MG63 (cell line): ENCODE results near the gene ACOX2. TPM values are rescaled to one million over a fixed set of nuclear protein-coding genes. Genes with fewer than 3 reads are reported as not detected.

Experiments
- DNase-seq: peaks from one replicate; pipeline ENCODE4 v3.0.0-alpha.2; 2020
- H3K27me3 ChIP-seq: fragments of 250-450 bp; sonication (Bioruptor Pico); 2 replicates; pipeline ENCODE4 v1.5.1; 2020; ENCODE audit warnings: mild to moderate bottlenecking, moderate library complexity
- H3K36me3 ChIP-seq: fragments of 250-450 bp; sonication (Bioruptor Pico); 2 replicates; pipeline ENCODE4 v1.5.1; 2020; ENCODE audit warnings: mild to moderate bottlenecking, moderate library complexity
- H3K4me3 ChIP-seq: fragments of 250-450 bp; sonication (Bioruptor Pico); 2 replicates; pipeline ENCODE4 v1.5.1; 2020; ENCODE audit warnings: mild to moderate bottlenecking, moderate library complexity
- H3K9me3 ChIP-seq: fragments of 250-450 bp; sonication (Bioruptor Pico); 2 replicates; pipeline ENCODE4 v1.5.1; 2020; ENCODE audit warnings: mild to moderate bottlenecking, moderate library complexity
- total RNA-seq: library from RNA; depleted of rRNA; stranded (reverse); fragments of >200 nt; shearing (Covaris generic); gene quantifications from 2 replicates; pipeline ENCODE4 v1.2.3, GENCODE V29; 2014; ENCODE audit warnings: low replicate concordance

ACOX2 gene
- total RNA-seq, 1 experiment from 2014 or later = 23.4 TPM

DNA sequence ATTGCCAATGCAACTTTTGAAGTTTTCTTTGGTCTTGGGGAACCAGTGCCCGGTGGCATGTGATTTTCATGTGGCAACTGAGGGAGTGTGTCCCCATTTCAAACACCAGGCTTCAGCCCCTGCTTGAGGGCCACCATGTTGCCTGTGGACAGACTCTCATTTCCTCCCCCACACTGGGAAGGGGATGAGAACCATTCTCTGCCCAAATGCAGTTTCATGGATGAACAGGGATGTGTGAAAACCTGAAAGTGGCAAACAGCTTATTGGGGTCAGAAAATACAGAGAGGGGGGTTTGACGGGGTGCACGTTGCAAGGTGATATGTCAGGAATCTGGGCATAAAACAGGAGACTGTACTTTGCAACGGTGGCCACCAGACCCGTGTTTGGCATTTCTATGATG lies 33.9 kb upstream of the ACOX2 start:
- H3K9me3 ChIP-seq = no peaks in the 10 kb centered on the region
- no peak for DNase-seq
- H3K27me3 ChIP-seq = no peaks in the 10 kb centered on the region
- H3K36me3 ChIP-seq = peaks cover 44% of the 10 kb centered on the region
- no peak overlapping the region for H3K4me3 ChIP-seq

DNA sequence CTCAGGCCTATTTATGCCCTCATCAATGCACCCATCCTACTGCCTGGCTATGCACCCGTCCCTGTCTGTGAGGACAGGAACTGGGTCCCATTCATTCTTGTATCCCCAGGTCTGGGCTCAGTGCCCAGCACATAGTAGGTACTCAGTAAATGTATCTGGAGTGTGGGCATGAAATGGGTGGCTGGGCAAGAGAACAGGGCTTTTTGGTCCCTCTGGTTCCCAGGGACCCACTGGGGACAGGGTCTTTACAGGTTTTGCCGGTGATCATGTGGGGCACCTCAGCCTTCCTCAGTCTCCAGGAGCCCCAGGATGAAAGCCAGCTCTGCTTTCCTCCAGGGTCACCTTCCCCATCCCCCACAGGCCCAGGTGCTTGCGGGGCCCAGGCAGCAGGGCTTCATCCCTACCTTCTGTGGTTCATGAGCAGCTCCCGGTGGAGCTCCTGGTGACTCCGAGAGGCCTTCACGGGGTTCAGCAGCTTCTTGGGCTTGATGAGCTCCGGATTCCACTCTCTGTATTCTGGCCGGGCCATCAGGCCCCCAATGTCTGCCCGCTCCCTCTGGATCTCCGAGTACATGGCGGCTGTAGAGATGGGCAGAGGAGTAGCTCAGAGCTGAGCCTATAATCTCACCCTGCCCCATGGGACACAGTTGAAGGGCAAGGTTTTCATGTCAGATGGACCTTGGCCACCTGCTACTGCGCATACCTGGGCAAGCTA lies 32.5 kb upstream of the ACOX2 start:
- no peak overlapping the region for H3K4me3 ChIP-seq
- no peaks in the 10 kb centered on the region for H3K27me3 ChIP-seq
- no peaks in the 10 kb centered on the region for H3K9me3 ChIP-seq
- H3K36me3 ChIP-seq = peaks cover 41% of the 10 kb centered on the region
- DNase-seq = no peak

DNA sequence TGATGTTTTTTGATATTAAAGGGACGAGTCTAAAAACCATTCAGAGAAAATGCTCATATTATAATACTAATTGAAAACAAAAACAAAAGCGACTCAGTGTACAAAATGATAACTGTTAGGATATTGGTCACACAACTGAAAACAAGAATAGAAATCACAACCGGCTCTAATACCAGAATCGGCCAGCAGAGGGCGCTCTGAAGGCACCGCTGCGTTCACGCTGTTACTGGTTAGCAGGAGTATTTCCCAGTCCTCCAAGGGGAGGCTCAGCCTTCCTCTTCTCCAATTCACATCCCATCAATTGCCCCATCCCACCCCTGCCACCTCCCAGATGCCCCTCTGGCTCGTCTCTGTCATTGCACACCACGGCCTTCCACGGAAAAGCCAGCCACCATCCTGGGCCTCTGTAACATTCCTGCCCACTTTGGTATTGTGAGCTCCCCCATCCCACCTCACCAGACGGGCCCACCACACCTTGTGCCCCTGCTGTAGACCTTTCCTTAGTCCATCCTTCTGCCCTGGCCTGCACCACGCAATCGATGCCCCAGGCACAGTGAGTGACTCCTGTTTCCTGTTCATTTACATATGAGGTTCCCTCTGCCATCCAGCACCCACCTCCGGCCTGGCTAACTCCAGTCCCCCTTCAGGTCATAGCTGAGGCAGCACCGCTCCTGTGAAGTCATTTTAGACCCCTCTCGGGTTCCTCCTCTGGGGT lies 31.7 kb upstream of the ACOX2 start:
- H3K27me3 ChIP-seq = no peaks in the 10 kb centered on the region
- H3K36me3 ChIP-seq = peaks cover 45% of the 10 kb centered on the region
- DNase-seq = peak; percentile 49
- no peak overlapping the region for H3K4me3 ChIP-seq
- no peaks in the 10 kb centered on the region for H3K9me3 ChIP-seq

DNA sequence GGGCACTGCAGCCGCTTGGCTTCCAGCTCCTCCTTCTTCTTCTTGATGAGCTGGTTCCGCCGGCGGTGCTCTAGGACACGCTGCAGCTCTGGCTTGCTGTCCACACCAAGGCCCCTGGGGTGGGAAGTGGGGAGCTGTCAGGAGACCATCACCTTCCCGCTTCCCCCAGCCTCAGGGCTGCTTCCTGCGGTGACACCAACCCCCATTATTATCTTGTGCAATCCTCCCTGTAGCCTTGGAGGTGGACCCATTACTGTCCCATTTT lies 30.2 kb upstream of the ACOX2 start:
- no peak for DNase-seq
- Histone ChIP-seq H3K9me3 (no peaks in the 10 kb centered on the region), H3K4me3 (no peak overlapping the region), H3K36me3 (peaks cover 37% of the 10 kb centered on the region), H3K27me3 (no peaks in the 10 kb centered on the region)

DNA sequence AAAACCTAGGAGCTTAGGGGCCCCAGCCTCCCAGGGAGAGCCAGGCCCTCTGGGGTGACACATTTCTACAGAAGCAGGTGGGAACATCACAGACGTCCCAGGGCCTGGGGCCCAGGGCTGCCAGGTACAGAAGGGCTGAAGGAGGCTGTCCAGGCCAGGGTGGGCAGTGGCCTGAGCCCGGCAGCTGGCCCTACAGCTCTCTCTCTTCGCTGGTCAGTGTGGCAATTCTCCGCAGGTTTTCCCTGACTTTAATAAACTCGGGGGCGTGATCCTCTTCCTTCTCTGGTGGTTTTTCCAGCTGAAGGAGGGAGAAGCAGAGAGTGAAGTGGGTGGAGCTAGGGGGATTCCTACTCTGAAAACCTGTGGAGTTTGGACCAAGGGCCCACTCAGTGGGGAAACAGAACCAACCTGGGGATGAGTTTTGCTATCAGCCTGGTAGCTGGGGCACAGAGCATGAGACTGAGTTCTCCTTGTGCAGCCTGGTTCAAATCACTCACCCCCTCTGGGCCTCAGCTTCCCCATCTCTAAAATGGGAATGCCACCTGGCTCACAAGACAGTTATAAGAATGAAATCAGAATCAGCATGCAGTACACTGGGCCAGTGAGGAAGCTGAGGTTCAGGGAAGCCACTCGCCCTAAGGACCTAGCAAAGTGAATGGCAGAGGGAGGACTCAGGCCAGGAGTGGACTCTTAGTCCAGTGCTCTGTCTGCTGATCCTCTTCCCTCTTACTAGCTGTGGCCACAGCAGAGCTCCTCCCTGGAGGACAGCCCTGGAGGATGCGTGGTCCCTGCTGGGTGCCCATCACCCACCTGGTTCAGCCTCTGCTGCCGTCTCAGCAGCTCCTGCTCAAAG lies 29.6 kb upstream of the ACOX2 start:
- no peaks in the 10 kb centered on the region for H3K9me3 ChIP-seq
- no peak for DNase-seq

DNA sequence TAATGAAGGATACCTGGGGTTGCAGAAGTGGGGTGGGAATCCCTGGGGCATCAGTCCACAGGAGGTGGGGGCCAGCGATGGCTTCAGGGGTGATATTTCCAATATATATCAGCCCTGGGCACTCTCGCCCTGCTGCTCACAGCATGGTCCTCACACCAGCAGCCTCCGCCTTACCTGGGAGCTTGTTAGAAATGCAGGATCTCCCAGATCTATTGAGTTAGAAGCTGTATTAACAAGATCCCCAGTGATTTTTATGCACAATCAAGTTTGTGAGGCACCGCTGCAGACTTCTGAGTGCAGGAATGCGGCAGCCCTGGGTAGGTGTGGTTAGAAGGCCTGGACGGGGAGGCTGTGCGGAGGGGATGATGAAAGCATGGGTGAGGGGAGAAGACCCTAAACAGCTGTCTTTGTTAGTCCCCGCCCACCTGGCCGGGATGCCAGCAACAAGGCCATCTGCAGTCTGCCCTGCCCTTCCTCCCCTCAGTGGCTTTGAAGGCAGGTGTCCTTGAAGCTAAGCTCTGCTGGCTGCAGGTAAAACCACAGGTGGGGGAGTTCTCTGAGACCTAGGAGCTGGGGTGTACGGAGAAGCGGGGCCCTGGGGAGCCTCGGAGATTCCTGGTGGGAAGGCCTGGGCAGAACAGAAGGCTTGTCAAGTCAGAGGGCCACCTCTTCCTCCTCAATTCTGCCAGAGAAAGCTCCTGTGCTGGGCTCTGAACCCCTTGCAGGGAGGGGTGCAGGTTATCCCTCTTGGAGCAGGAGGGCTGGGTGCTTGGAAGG lies 28.8 kb upstream of the ACOX2 start:
- no peaks in the 10 kb centered on the region for H3K27me3 ChIP-seq
- no peaks in the 10 kb centered on the region for H3K9me3 ChIP-seq
- peaks cover 26% of the 10 kb centered on the region for H3K36me3 ChIP-seq
- no peak for DNase-seq
- H3K4me3 ChIP-seq = no peak overlapping the region

More for the DNA sequence above, 29.6 kb upstream of the ACOX2 start:
- peaks cover 31% of the 10 kb centered on the region for H3K36me3 ChIP-seq
- no peaks in the 10 kb centered on the region for H3K27me3 ChIP-seq
- no peak overlapping the region for H3K4me3 ChIP-seq

DNA sequence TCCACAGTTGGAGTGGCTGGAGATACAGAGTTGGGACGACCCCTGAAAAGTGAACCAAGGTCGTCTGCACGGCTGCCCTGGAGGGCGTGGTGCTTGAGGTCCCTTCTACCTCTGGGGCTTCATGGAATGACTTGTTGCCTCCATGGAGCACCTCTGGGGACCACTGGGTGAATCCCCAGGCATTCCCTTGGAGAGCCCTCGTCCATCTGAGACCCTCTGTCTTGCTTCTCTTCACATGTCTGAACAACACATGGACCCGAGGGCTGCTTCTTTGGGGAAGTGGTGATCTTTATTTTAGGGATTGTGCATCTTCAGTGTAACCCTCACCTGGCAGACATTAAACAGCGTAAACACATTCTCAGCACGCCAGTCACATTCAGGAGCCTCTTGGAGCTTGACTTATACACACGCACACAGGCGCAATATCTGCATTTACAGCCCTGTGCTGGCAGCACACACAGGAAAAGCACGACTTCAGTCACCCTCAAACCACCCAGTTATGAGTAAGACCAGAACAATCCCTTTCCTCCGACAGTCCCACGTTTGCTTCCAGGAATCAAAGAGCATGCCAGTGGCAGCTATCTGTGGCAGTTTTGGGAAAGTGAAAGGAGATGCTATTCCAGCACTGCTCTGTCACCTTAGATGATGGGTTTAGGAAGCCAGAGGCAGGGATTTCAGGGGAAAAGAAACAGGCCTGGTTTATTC lies 27.6 kb upstream of the ACOX2 start:
- peaks cover 26% of the 10 kb centered on the region for H3K36me3 ChIP-seq
- no peak overlapping the region for H3K4me3 ChIP-seq
- no peaks in the 10 kb centered on the region for H3K9me3 ChIP-seq
- DNase-seq = peak; percentile 60
- no peaks in the 10 kb centered on the region for H3K27me3 ChIP-seq

DNA sequence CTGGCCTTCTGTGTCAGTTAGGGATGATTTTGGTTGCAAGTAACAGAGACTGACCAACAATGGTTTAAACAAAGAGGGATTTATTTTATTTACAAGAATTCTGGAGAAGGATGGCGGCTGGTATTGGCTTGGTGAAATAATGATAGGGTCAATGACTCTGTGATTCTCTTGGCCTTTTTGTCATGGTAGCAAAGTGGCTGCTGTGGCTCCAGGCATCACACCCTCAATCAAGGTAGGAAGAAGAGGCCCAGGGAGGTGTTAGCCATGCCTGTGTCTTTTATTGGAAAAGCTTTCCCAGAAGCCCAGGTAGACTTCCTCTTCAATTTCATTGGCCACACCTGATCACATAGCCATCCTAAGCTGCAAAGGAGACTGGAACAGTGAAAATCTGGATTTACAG lies 27.1 kb upstream of the ACOX2 start:
- no peaks in the 10 kb centered on the region for H3K27me3 ChIP-seq
- peaks cover 26% of the 10 kb centered on the region for H3K36me3 ChIP-seq
- H3K9me3 ChIP-seq = no peaks in the 10 kb centered on the region
- H3K4me3 ChIP-seq = no peak overlapping the region
- no peak for DNase-seq

DNA sequence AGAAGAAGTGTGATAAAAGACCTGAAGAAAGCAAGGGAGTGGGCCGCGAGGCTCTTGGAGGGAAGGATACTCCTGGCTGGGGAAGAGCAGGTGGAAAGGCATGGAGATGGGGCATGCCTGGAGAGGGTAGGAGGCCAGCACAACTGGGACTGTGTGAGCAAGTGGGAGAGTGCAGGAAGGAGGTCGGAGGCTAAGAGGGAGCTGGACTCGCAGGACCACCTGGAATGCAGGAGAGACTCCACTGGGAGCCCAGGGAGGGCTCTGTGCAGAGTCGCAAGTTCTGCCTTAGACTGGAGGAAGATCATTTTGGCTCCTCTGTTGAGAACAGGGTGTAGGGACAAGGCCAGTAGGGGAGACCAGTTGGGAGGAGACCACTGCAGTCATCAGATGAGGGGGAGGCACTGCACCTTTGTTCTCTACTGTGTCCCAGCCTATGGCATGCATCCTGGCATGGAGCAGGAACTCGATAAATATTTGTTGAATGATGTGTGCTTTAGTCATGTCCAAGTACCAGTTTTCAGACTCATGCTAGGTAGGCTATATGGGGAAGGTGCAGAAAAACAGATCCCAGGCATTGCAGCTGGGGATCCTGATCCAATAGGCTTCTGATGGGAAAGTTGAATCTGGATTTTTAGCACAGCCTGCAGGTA lies 26.5 kb upstream of the ACOX2 start:
- Histone ChIP-seq H3K27me3 (no peaks in the 10 kb centered on the region), H3K36me3 (peaks cover 26% of the 10 kb centered on the region), H3K9me3 (no peaks in the 10 kb centered on the region), H3K4me3 (no peak overlapping the region)
- peak; percentile 25 for DNase-seq

DNA sequence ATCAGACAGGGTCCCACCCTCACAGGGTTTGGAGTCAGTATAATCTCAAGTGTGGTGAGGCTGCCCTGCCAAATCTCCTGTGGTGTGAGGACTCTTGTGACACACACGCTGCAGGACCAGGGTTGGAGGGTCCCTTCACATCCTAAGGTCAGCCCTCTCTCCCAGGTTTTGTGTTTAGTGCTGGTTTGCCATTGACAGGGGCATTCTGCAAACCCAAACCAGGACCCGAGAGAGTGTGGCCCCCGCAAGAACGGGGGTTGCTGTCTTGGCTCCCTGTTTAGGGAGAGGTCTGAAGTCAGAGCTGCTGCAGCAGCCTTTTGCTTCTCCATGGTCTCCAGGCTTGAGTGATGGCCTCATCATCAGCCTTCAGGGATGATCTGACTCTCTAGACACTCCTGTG lies 25.5 kb upstream of the ACOX2 start:
- H3K4me3 ChIP-seq = no peak overlapping the region
- DNase-seq = no peak
- H3K9me3 ChIP-seq = no peaks in the 10 kb centered on the region
- no peaks in the 10 kb centered on the region for H3K27me3 ChIP-seq
- peaks cover 20% of the 10 kb centered on the region for H3K36me3 ChIP-seq

DNA sequence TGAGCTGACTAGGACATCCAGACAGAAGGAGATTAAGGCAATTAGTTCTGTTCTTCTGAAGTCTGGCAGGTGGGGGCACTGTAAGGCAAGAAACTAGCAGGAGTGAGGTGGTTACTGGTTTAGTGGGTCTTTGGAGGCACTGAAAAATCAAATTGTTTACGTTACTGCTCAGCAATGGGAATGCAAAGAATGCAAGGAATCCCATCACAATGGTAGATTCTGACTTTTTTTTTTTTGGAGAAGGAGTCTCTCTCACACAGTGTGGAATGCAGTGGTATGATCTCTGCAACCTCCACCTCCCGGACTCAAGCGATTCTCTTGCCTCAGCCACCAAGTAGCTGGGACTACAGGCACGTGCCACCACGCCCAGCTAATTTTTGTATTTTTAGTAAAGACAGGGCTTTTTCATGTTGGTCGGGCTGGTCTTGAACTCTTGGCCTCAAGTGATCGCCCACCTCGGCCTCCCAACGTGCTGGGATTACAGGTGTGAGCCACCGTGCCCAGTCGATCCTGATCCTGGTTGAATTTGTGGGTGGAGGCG lies 23.9 kb upstream of the ACOX2 start:
- no peaks in the 10 kb centered on the region for H3K27me3 ChIP-seq
- no peaks in the 10 kb centered on the region for H3K9me3 ChIP-seq
- DNase-seq = peak; percentile 76
- H3K36me3 ChIP-seq = peaks cover 9% of the 10 kb centered on the region; the same call in 1 of the 2 replicates
- no peak overlapping the region for H3K4me3 ChIP-seq

DNA sequence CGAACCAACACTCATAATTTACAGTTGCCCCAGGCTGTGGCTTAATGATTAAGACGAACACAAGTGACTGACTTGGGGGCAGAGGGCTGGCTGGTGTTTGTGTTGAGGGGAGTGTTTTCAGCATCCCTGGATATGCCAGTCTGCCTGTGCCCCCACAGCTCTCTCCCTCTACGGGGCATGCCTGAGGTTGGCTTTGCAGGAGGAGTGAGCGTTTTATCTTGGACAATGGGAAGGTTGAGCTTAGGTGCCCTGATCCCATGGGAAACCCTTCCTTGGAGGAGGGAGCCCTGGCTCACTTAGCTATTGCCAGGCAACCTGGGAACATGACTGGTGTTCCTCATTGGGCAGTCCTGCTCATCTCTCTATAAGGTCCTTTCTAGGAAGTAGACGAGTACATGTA lies 22.6 kb upstream of the ACOX2 start:
- H3K9me3 ChIP-seq = no peaks in the 10 kb centered on the region
- H3K4me3 ChIP-seq = no peak overlapping the region
- peaks cover 6% of the 10 kb centered on the region; the same call in 1 of the 2 replicates for H3K36me3 ChIP-seq
- no peak for DNase-seq
- no peaks in the 10 kb centered on the region for H3K27me3 ChIP-seq

DNA sequence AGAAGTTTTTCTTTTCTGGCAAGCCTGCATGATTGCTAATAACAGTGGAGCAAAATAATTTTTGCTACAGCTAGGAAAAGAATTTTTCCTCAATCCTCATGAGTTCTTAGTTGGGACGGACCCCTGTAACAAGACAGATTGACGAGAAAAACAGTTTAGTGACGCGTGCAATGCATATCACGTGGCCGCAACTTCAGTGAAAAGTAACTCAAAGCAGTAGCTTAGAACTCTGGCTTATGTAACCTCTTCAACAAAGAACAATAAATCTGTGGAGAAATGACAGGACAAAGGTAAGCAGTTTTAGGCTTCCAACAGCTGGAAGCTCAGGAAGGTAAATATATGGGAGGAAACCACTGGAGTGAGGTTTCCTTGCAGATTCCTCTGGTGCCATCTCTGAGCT lies 20.5 kb upstream of the ACOX2 start:
- no peaks in the 10 kb centered on the region for H3K9me3 ChIP-seq
- H3K4me3 ChIP-seq = no peak overlapping the region
- no peaks in the 10 kb centered on the region for H3K27me3 ChIP-seq
- H3K36me3 ChIP-seq = no peaks in the 10 kb centered on the region
- no peak for DNase-seq

DNA sequence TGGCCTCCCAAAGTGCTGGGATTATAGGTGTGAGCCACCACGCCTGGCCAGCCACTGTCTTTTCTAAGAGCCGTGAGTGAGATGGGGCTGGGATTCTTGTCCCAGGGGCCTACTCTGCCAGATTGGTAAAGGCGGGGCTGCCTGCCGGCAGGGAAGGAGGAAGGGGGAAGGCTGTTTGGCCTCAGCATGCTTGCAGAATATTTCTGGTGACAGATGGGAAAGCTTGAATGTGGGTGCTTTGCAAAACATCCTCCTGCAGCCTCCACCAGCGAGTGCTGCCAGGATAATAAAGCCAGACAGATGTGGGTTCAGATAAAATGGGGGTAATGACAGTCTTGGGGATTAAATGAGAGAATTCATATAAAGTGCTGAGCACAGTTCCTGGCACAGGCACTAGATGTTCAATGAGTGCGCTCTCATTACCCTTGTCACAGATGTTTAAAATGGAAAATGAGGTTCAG lies 19.8 kb upstream of the ACOX2 start:
- no peaks in the 10 kb centered on the region for H3K9me3 ChIP-seq
- H3K36me3 ChIP-seq = no peaks in the 10 kb centered on the region
- H3K27me3 ChIP-seq = no peaks in the 10 kb centered on the region
- DNase-seq = no peak
- H3K4me3 ChIP-seq = no peak overlapping the region

DNA sequence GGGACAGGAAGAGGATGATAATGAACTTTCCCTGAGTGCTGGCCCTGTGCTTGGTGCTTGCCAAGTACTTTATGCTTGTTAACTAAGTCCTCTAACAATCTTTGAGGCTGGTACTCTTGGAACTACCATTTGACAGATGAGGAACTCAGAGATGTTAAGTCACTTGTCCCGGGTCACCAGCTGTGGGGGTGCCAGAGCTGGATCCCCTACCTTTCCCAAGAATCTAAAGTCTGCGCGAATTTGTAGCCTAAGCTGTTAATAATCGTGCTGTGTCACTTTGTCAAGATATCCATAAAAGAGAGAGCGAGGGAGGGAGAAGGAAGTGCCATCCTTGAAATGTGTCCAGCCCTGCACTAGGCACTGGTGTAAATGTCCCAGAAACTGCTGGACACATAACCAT lies 19.0 kb upstream of the ACOX2 start:
- H3K9me3 ChIP-seq = no peaks in the 10 kb centered on the region
- H3K27me3 ChIP-seq = no peaks in the 10 kb centered on the region
- no peaks in the 10 kb centered on the region for H3K36me3 ChIP-seq
- H3K4me3 ChIP-seq = no peak overlapping the region
- DNase-seq = no peak

DNA sequence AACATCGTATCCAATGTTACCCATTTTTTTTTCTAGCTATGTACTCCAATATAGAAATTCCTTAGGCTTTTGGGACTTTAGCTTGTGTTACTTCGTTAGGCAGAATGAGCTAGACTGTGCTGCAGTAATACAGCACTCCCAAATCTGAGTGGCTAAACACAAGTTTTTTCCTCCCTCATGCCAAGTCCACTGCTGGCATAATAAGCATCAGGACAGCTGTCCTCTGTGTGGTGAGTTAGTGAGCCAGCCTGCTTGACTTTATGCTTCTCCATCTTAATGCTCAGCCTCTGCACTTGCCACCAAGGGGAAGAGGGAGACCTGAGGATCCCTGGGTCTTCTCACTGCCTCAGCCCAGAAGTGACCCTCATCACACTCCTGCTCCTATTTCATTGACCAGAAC lies 18.2 kb upstream of the ACOX2 start:
- H3K36me3 ChIP-seq = no peaks in the 10 kb centered on the region
- no peak overlapping the region for H3K4me3 ChIP-seq
- no peaks in the 10 kb centered on the region for H3K27me3 ChIP-seq
- DNase-seq = no peak
- no peaks in the 10 kb centered on the region for H3K9me3 ChIP-seq
